Hepatocyte (in vitro differentiated cells): ENCODE measurements around the gene CYP3A4.

Source experiments
- EZH2 ChIP-seq: fragments of 200-600 bp; sonication (generic); IDR thresholded peaks from 2 replicates; pipeline ENCODE4 v1.6.1; 2016; ENCODE audit warnings: antibody characterized with exemption, mild to moderate bottlenecking, borderline replicate concordance
- EZH2phosphoT487 ChIP-seq: fragments of 200-600 bp; sonication (generic); IDR thresholded peaks from one replicate; pipeline ENCODE4 v1.6.1; 2018; ENCODE audit warnings: antibody characterized with exemption, mild to moderate bottlenecking, low read depth, moderate library complexity; ENCODE audit not compliant: unreplicated experiment, severe bottlenecking
- TF ChIP-seq, protein P1 (sequence below): fragments of 200-600 bp; sonication (generic); IDR thresholded peaks from 2 replicates; pipeline ENCODE4 v1.5.1; 2016; ENCODE audit warnings: antibody characterized with exemption, mild to moderate bottlenecking; ENCODE audit not compliant: poor library complexity

- TF ChIP-seq, protein P1, sequence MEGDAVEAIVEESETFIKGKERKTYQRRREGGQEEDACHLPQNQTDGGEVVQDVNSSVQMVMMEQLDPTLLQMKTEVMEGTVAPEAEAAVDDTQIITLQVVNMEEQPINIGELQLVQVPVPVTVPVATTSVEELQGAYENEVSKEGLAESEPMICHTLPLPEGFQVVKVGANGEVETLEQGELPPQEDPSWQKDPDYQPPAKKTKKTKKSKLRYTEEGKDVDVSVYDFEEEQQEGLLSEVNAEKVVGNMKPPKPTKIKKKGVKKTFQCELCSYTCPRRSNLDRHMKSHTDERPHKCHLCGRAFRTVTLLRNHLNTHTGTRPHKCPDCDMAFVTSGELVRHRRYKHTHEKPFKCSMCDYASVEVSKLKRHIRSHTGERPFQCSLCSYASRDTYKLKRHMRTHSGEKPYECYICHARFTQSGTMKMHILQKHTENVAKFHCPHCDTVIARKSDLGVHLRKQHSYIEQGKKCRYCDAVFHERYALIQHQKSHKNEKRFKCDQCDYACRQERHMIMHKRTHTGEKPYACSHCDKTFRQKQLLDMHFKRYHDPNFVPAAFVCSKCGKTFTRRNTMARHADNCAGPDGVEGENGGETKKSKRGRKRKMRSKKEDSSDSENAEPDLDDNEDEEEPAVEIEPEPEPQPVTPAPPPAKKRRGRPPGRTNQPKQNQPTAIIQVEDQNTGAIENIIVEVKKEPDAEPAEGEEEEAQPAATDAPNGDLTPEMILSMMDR, result no peak
- no peak for TF ChIP-seq EZH2
- TF ChIP-seq EZH2phosphoT487, result no peak
These were observed 4.0 kb downstream of the CYP3A4 start for GRCh38 chr7:99779949-99780348.
